Measurements from ENCODE around the gene GGNBP2. TPM values are rescaled to one million over a fixed set of nuclear protein-coding genes. Genes with fewer than 3 reads are reported as not detected.

Gene GGNBP2
- total and polyA plus RNA-seq, 2 of the 8 experiments (the other 6 are each of a cell fraction or from before 2014, with no cell fraction given), result 29.2 to 35.8 TPM

DNA sequence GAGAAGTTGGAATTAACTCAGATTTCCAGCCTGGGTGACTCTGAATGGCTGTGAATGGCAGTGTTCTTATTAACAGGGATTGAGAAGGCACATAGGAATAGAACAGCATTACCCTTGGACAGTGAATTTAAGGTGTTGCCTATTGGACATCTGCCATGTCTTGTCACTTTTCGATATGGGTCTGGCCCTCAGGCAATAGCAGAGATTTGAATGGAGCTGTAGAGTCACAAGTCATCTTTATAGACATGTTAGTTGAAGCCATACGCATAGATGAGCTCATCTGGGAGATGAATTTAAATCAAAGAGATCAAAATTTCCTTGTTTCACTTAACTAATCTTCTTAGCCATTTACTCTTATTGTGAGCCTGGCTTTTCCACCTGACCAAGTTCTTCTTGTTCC, 32.1 kb downstream of the GGNBP2 start:
- H3K4me1 ChIP-seq (replicated peaks in 1 of 4; ENCODE audit: control insufficient read depth in 3 of 4, insufficient read depth in 4 of 4, low read length in 3 of 4), result no peaks in the 10 kb centered on the region
- no peaks in the 10 kb centered on the region; a peak in 1 of 4 replicates for H3K79me2 ChIP-seq (ENCODE audit: control insufficient read depth in 1 of 2, insufficient read depth in 2 of 2, low read length in 2 of 2)
- TF ChIP-seq RBBP5 (IDR thresholded peaks at IDR 0.05; ENCODE audit: borderline replicate concordance, low read depth, low read length), result no peak
- TF ChIP-seq TEAD4 (IDR thresholded peaks at IDR 0.05; ENCODE audit: low read depth, low read length), result no peak
- TF ChIP-seq EZH2 (IDR thresholded peaks at IDR 0.05; ENCODE audit: low read depth, low read length, severe bottlenecking), result no peak
- no peak for TF ChIP-seq PHF8 (conservative IDR thresholded peaks at IDR 0.05; ENCODE audit: low read depth, low read length)
- TF ChIP-seq ZNF274 (IDR thresholded peaks at IDR 0.05; ENCODE audit: borderline replicate concordance, extremely low read depth, low read length), result no peak
- TF ChIP-seq CREB1 (IDR thresholded peaks at IDR 0.05), result no peak
- TF ChIP-seq TCF12 (IDR thresholded peaks at IDR 0.05; ENCODE audit: low read depth, low read length), result no peak
- TF ChIP-seq POLR2A (IDR thresholded peaks at IDR 0.05; ENCODE audit: control extremely low read depth in 1 of 2, low read depth in 2 of 2, low read length in 2 of 2), result no peak
- TF ChIP-seq TBP (IDR thresholded peaks at IDR 0.05; ENCODE audit: low read depth, low read length), result no peak
- TF ChIP-seq EP300 (IDR thresholded peaks at IDR 0.05; ENCODE audit: borderline replicate concordance in 1 of 2, low read depth in 2 of 2, low read length in 2 of 2), result no peak
- no peak for TF ChIP-seq CEBPB (IDR thresholded peaks at IDR 0.05; ENCODE audit: low read depth, low read length)
- TF ChIP-seq CHD2 (IDR thresholded peaks at IDR 0.05; ENCODE audit: low read length), result no peak
- no peak for TF ChIP-seq NANOG (IDR thresholded peaks at IDR 0.05; ENCODE audit: insufficient read depth, low read depth, low read length, poor library complexity, severe bottlenecking)
- TF ChIP-seq GTF2F1 (IDR thresholded peaks at IDR 0.05; ENCODE audit: borderline replicate concordance, low read depth, low read length), result no peak

More for the DNA sequence above, 32.1 kb downstream of the GGNBP2 start:
- no peak overlapping the region for H2AFZ ChIP-seq (ENCODE audit: low read length)
- no peak overlapping the region for H2BK20ac ChIP-seq (ENCODE audit: low read length)
- peaks cover 0 to 2% of the 10 kb centered on the region in 2 experiments for H4K20me1 ChIP-seq (replicated peaks in 1 of 2; ENCODE audit: control insufficient read depth in 1 of 2, insufficient read depth in 2 of 2, low read length in 2 of 2)
- FAIRE-seq (no peak), DNase-seq (ENCODE audit: low read depth in 1 of 2, low spot score in 2 of 2) (no peak)
- no peak overlapping the region for H2AK5ac ChIP-seq (ENCODE audit: low read depth, low read length)
- no peak overlapping the region for H2BK12ac ChIP-seq (ENCODE audit: low read depth, low read length)
- H3K79me1 ChIP-seq (ENCODE audit: low read depth, low read length), result peaks cover 2% of the 10 kb centered on the region
- no peak overlapping the region for H4K8ac ChIP-seq (ENCODE audit: extremely low read depth, insufficient read depth, low read length)
- H2BK120ac ChIP-seq (replicated peaks; ENCODE audit: low read depth, low read length), result no peak overlapping the region
- H3K56ac ChIP-seq (replicated peaks; ENCODE audit: insufficient read length, low read depth, low read length), result no peak overlapping the region
- H3K4me3 ChIP-seq (ENCODE audit: extremely low read depth in 1 of 4, insufficient read depth in 2 of 4, low read depth in 3 of 4, low read length in 4 of 4), result no peak overlapping the region
- H3K27ac ChIP-seq (ENCODE audit: low read depth, low read length), result no peak overlapping the region
- H3K9ac ChIP-seq (replicated peaks in 1 of 4; ENCODE audit: extremely low read depth in 1 of 4, low read depth in 3 of 4, low read length in 3 of 4), result no peak overlapping the region
- no peak overlapping the region for H4K91ac ChIP-seq (replicated peaks; ENCODE audit: insufficient read length, low read length)
- H3K27me3 ChIP-seq (replicated peaks in 1 of 4; ENCODE audit: control insufficient read depth in 3 of 4, extremely low read depth in 1 of 4, insufficient read depth in 3 of 4, low read length in 3 of 4), result no peaks in the 10 kb centered on the region
- no peak overlapping the region for H2BK5ac ChIP-seq (ENCODE audit: low read depth, low read length)
- H3K36me3 ChIP-seq (ENCODE audit: control insufficient read depth in 2 of 4, insufficient read depth in 4 of 4, low read length in 3 of 4), result peaks cover 0 to 33% (median 23%) of the 10 kb centered on the region in 4 experiments; a peak in 7 of 8 replicates
- 91% methylated on average over 2 of the region's 2 CpGs; no CpG with 5 or more reads in 1 of the 2 experiments for WGBS, 2 experiments (ENCODE audit: extremely low coverage in 1 of 2, insufficient coverage in 1 of 2, insufficient read length in 1 of 2, insufficient replicate concordance in 2 of 2, low coverage in 1 of 2, low lambda C conversion rate in 2 of 2, missing lambda C conversion rate in 1 of 2)
- no peak overlapping the region for H4K5ac ChIP-seq (ENCODE audit: insufficient read length, low read depth, low read length)
- H3K4ac ChIP-seq (replicated peaks; ENCODE audit: insufficient read length, low read depth, low read length), result no peak overlapping the region
- no peak overlapping the region for H2BK15ac ChIP-seq (ENCODE audit: low read length)
- H3K9me3 ChIP-seq (ENCODE audit: insufficient read depth in 2 of 2, low read depth in 1 of 2, low read length in 1 of 2), result no peaks in the 10 kb centered on the region
- H3K4me2 ChIP-seq (ENCODE audit: insufficient read depth in 1 of 2, low read depth in 2 of 2, low read length in 2 of 2), result no peak overlapping the region
- no peak overlapping the region for H3K18ac ChIP-seq (ENCODE audit: extremely low read depth, low read length)
- POLR2A ChIA-PET (ENCODE audit: partially characterized antibody), result no interaction called here
- H3K14ac ChIP-seq (ENCODE audit: insufficient read length), result no peak overlapping the region
- no peak overlapping the region for H3K23ac ChIP-seq (ENCODE audit: insufficient read length)
- CTCF ChIA-PET (ENCODE audit: partially characterized antibody), result no interaction called here
- H3K23me2 ChIP-seq (ENCODE audit: low read depth, low read length), result no peaks in the 10 kb centered on the region
